Endometrial microvascular endothelial cells (primary cell): Measurements from ENCODE around the gene ADAM33. TPM values are rescaled to one million over a fixed set of nuclear protein-coding genes. Genes with fewer than 3 reads are reported as not detected.

Experiments
- in situ Hi-C: cut with HindIII; loops from 2 replicates; pipeline ENCODE4 v1.10.0; 2017; ENCODE audit warnings: low sequenced_read_pairs, low pct_unique_long_range_greater_than_20kb; ENCODE audit errors: inconsistent ontology term
- total RNA-seq: library from RNA; depleted of rRNA; stranded (reverse); fragments of >200 nt; gene quantifications from one replicate; pipeline ENCODE4 v1.2.3, GENCODE V29; 2015; ENCODE audit errors: inconsistent ontology term

The ADAM33 gene
- total RNA-seq, 1 donor from 2014 or later: not detected

- in situ Hi-C loops: no loop called here
Observed at GRCh38 chr20:3658019-3658715, 23.6 kb downstream of the ADAM33 start.

- in situ Hi-C loops: no loop called here
Observed at GRCh38 chr20:3655131-3655405, 26.7 kb downstream of the ADAM33 start.

GRCh38 chr20:3654326-3655130 lies 27.3 kb downstream of the ADAM33 start:
- in situ Hi-C loops: no loop called here

- in situ Hi-C loops: no loop called here
Observed at GRCh38 chr20:3653921-3654320, 27.9 kb downstream of the ADAM33 start.

- in situ Hi-C loops: no loop called here
Observed at GRCh38 chr20:3652676-3653596, 28.9 kb downstream of the ADAM33 start.

GRCh38 chr20:3652221-3652620 lies 29.6 kb downstream of the ADAM33 start:
- in situ Hi-C loops: no loop called here

- in situ Hi-C loops: no loop called here
Observed at GRCh38 chr20:3651204-3651962, 30.4 kb downstream of the ADAM33 start.

GRCh38 chr20:3648951-3649350 lies 32.9 kb downstream of the ADAM33 start:
- in situ Hi-C loops: no loop called here

GRCh38 chr20:3647473-3647872 lies 34.3 kb downstream of the ADAM33 start:
- in situ Hi-C loops: no loop called here

GRCh38 chr20:3646651-3647050 lies 35.2 kb downstream of the ADAM33 start:
- in situ Hi-C loops: no loop called here

GRCh38 chr20:3646067-3646440 lies 35.8 kb downstream of the ADAM33 start:
- in situ Hi-C loops: no loop called here

GRCh38 chr20:3645309-3646066 lies 36.3 kb downstream of the ADAM33 start:
- in situ Hi-C loops: no loop called here

GRCh38 chr20:3640259-3640658 lies 41.6 kb downstream of the ADAM33 start:
- in situ Hi-C loops: no loop called here

- in situ Hi-C loops: no loop called here
Observed at GRCh38 chr20:3635346-3635745, 46.5 kb downstream of the ADAM33 start.

- in situ Hi-C loops: no loop called here
Observed at GRCh38 chr20:3633913-3634478, 47.8 kb downstream of the ADAM33 start.

- in situ Hi-C loops: no loop called here
Observed at GRCh38 chr20:3632311-3633004, 49.4 kb downstream of the ADAM33 start.

- in situ Hi-C loops: no loop called here
Observed at GRCh38 chr20:3631534-3631933, 50.3 kb downstream of the ADAM33 start.
